Activated naive CD4-positive, alpha-beta T cell treated with anti-CD3 and anti-CD28 coated beads, Interleukin-2, amount 50 U/mL, for 24 hours (primary cell): Measurements from ENCODE around the gene B3GNT9.

Experiments
- H3K27ac Mint-ChIP-seq: one replicate; pipeline ENCODE4 v1.8.0; 2021; ENCODE audit warnings: mild to moderate bottlenecking, mixed read lengths
- H3K27me3 Mint-ChIP-seq: one replicate; pipeline ENCODE4 v1.8.0; 2021; ENCODE audit warnings: mixed read lengths
- H3K36me3 Mint-ChIP-seq: one replicate; pipeline ENCODE4 v1.8.0; 2021; ENCODE audit warnings: mixed read lengths
- H3K4me1 Mint-ChIP-seq: one replicate; pipeline ENCODE4 v1.8.0; 2021; ENCODE audit warnings: mixed read lengths
- H3K4me3 Mint-ChIP-seq: one replicate; pipeline ENCODE4 v1.8.0; 2021; ENCODE audit warnings: mild to moderate bottlenecking, mixed read lengths
- H3K9me3 Mint-ChIP-seq: one replicate; pipeline ENCODE4 v1.8.0; 2021; ENCODE audit warnings: mixed read lengths

Gene B3GNT9

DNA sequence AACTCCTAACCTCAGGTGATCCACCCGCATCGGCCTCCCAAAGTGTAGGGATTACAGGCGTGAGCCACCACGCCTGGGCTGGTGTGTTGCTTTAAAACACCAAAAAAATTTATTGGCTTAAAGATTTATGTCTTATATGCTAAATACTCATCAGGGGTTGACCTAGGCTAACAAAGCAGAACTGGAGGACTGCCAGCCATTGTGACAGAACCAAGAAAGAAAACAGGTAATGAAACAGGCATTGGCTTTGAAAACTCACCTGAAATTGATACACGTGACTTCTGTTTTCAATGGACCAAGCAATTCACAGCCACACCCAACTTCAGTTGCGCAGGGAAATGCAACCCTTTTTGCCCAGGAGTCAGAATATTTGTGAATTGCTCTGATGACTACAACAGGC is 46.0 kb downstream of the B3GNT9 start:
- Mint-ChIP-seq H3K4me1 (peaks cover 7% of the 10 kb centered on the region), H3K36me3 (no peaks in the 10 kb centered on the region), H3K9me3 (no peaks in the 10 kb centered on the region), H3K27me3 (no peaks in the 10 kb centered on the region), H3K4me3 (no peak overlapping the region), H3K27ac (peak overlapping the region; percentile 12)

DNA sequence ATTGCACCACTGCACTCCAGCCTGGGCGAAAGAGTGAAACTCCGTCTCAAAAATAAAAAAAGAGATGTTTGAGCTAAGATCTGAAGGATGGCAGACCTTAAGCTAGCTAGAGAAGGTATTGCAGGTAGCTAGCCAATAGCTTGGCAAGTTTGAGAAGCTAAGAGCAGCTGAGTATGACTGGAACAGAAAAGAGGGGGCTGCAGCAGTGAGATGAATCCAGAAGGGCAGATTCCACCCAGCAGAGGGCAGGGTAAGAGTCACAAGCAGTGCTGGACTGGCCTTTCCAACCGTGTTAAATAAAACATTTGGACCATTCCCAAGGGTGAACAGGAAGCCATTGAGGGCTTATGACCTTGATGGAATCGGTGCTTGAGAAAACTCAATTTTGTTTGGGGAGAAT is 46.7 kb downstream of the B3GNT9 start:
- H3K27me3 Mint-ChIP-seq, result no peaks in the 10 kb centered on the region
- H3K27ac Mint-ChIP-seq, result peak overlapping the region; percentile 30

DNA sequence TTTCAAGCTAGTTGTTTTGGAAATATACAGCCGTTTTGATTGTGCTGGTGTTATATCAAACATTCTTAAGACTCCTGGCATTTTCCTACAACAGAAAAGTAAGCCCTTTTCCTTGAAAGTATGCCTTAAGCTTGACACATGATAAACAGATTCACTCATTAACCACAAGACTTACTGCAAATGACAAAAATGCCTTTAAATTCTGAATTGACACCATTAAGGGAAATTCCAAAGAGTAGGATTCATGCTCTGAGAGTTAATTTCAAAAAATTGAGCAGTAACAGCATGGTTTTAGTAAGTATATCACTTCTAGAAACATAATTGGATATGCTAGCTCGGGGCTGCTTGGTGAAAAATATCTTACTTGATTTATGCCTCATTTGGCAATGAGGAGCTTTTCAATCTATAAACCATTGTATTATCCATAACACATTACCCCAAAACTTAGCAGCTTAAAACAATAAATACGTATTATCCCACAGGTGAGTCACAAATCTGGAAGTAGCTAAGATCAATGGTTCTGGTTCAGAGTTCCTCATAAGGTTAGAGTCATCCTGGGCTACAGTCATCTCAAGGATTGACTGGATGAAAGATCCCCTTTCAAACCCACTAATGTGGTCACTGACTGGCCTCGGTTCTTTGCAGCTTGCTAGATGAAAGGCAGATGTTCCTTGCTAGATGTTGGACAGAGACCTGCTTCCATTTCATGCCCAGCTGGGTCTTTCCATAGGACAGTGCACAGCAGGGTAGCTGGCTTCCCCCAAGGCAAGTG is 49.3 kb downstream of the B3GNT9 start:
- Mint-ChIP-seq H3K4me3 (no peak overlapping the region), H3K4me1 (no peaks in the 10 kb centered on the region), H3K9me3 (no peaks in the 10 kb centered on the region), H3K36me3 (no peaks in the 10 kb centered on the region), H3K27ac (no peak overlapping the region), H3K27me3 (no peaks in the 10 kb centered on the region)

More for the DNA sequence above, 46.7 kb downstream of the B3GNT9 start:
- H3K9me3 Mint-ChIP-seq, result no peaks in the 10 kb centered on the region
- no peaks in the 10 kb centered on the region for H3K36me3 Mint-ChIP-seq
- H3K4me1 Mint-ChIP-seq, result no peaks in the 10 kb centered on the region
- H3K4me3 Mint-ChIP-seq, result no peak overlapping the region

DNA sequence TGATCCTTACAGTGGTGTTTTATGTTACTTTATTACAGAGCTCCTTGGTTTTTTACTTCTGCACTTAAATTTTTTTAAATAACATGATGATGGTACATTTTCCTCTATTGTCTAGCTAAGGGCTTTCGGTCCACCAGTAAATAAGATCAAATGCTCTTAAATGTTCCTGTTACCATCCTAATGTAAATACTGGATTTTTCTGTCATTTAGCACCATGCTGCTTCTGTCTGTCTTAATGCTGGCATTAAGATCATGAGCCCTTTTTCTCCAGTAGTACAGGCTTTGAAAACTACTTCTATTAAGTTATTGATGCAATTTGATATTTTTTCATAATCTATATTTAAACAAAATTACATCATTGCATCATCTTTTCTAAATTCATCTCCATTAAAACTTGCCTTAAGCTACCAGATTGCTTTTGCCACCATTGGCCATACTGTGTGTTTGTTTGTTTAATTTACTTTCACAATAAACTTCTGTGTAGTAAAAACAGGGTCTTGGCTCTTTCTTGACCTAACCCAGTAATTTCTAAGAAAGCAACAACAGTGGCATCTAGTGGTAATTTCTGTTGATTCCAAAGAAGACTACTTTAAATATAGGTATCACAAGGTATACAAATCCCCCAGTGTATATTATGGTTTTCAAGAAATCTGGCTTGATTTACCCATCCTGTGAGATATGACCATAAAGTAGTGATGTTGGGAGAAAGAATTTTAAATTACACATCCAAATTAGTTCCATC is 50.1 kb downstream of the B3GNT9 start:
- Mint-ChIP-seq H3K4me1 (no peaks in the 10 kb centered on the region), H3K27me3 (no peaks in the 10 kb centered on the region), H3K4me3 (no peak overlapping the region), H3K27ac (no peak overlapping the region), H3K9me3 (no peaks in the 10 kb centered on the region), H3K36me3 (no peaks in the 10 kb centered on the region)

DNA sequence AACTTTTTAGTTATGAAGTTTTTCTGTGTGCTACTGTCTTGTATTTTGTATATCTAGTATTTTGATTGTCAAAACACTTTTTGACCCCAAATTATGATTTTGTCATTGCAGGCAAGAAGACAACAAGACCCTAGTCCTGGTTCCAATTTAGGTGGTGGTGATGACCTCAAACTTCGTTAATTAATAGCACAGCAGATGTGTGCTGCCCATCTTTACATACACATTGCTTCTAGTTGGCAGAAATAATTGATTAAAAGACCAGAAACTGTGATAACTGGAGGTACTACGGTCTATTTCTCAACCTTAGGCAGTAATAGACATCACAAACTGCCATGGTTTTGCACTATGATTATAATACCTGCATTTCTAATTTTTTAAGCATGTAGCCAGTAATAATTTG is 52.2 kb downstream of the B3GNT9 start:
- Mint-ChIP-seq H3K4me3 (no peak overlapping the region), H3K27ac (no peak overlapping the region), H3K36me3 (no peaks in the 10 kb centered on the region), H3K9me3 (no peaks in the 10 kb centered on the region), H3K27me3 (no peaks in the 10 kb centered on the region), H3K4me1 (no peaks in the 10 kb centered on the region)
